Karpas-422 (cell line): ENCODE measurements around the gene CCDC34. TPM values are rescaled to one million over a fixed set of nuclear protein-coding genes. Genes with fewer than 3 reads are reported as not detected.
A peak's percentile ranks its signal among the peaks of the same experiment; 100 is the strongest.

ENCODE experiments used
- DNase-seq: peaks from one replicate; pipeline ENCODE4 v3.0.0-alpha.2; 2015
- H2AFZ ChIP-seq: fragments of 200-600 bp; sonication (generic); 2 replicates; pipeline ENCODE4 v1.6.1; 2014; ENCODE audit warnings: antibody characterized with exemption, low read length, mixed read lengths
- H3K27ac ChIP-seq: fragments of 200-600 bp; sonication (generic); 2 replicates; pipeline ENCODE4 v1.5.1; 2014; ENCODE audit warnings: mild to moderate bottlenecking, low read length, moderate library complexity
- H3K27me3 ChIP-seq: fragments of 200-600 bp; sonication (generic); 2 replicates; pipeline ENCODE4 v1.6.1; 2014; ENCODE audit warnings: low read length, mixed read lengths
- H3K36me3 ChIP-seq: fragments of 200-600 bp; sonication (generic); 2 replicates; pipeline ENCODE4 v1.6.1; 2014; ENCODE audit warnings: low read length, mixed read lengths; ENCODE audit not compliant: insufficient read depth
- H3K4me1 ChIP-seq: fragments of 200-600 bp; sonication (generic); 2 replicates; pipeline ENCODE4 v1.6.1; 2014; ENCODE audit warnings: mild to moderate bottlenecking, low read length, mixed read lengths
- H3K4me2 ChIP-seq: fragments of 200-600 bp; sonication (generic); 2 replicates; pipeline ENCODE4 v1.6.1; 2014; ENCODE audit warnings: low read length, low read depth, mild to moderate bottlenecking; ENCODE audit not compliant: poor library complexity, severe bottlenecking
- H3K4me3 ChIP-seq: fragments of 200-600 bp; sonication (generic); 2 replicates; pipeline ENCODE4 v1.5.1; 2014; ENCODE audit warnings: mild to moderate bottlenecking, antibody characterized with exemption, low read length, mixed read lengths
- H3K79me2 ChIP-seq: fragments of 200-600 bp; sonication (generic); 2 replicates; pipeline ENCODE4 v1.6.1; 2014; ENCODE audit warnings: mild to moderate bottlenecking, low read length, mixed read lengths
- H3K9ac ChIP-seq: fragments of 200-600 bp; sonication (generic); 2 replicates; pipeline ENCODE4 v1.6.0; 2014; ENCODE audit warnings: low read length
- H3K9me2 ChIP-seq: fragments of 200-600 bp; sonication (generic), shearing (Covaris generic); replicated peaks from 2 replicates; pipeline ENCODE4 v1.6.0; 2014; ENCODE audit warnings: mild to moderate bottlenecking, low read length, moderate library complexity; ENCODE audit not compliant: insufficient read depth
- H3K9me3 ChIP-seq: fragments of 300-700, 200-600 bp; sonication (generic); 2 replicates; pipeline ENCODE4 v1.6.1; 2014; ENCODE audit warnings: low read length, mixed read lengths
- H4K20me1 ChIP-seq: fragments of 200-600 bp; sonication (generic); 2 replicates; pipeline ENCODE4 v1.6.1; 2014; ENCODE audit warnings: mild to moderate bottlenecking, antibody characterized with exemption, low read length, low read depth; ENCODE audit not compliant: insufficient read depth
- total RNA-seq: library from RNA; depleted of rRNA; stranded (reverse); fragments of >200 nt; shearing (Covaris generic); gene quantifications from 2 replicates; pipeline ENCODE4 v1.2.3, GENCODE V29; 2014; ENCODE audit warnings: low replicate concordance

The CCDC34 gene
- total RNA-seq, 1 experiment from 2014 or later: 10.2 TPM

DNA sequence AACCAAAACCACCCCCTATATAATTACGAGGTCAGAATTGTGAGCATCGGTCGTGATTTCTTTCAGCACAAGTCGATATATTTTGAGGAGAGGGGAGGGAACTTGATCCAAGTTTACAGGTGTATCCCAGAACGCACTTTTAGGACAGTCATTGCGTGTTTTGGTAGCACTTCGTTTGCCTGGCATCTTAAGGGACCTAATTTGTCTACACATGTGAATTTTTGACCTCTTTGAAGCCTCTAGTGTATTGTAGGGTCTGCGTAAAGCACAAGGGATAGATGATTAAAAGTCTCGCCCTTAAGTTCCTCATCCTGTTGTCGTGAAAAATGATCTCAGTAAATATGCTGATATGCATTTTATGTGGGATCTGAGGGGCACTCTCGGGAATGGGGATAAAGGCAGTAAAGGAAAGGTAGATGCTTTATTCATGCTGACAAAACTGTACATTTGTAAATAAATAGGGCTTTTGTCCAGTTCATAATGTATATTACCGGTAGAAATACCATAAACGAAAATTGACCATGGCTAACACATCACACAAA, 632 bp upstream of the CCDC34 start:
- Histone ChIP-seq H3K9me3 (no peaks in the 10 kb centered on the region), H3K4me3 (peak overlapping the region; percentile 94), H4K20me1 (no peaks in the 10 kb centered on the region), H2AFZ (peak overlapping the region; percentile 99), H3K9me2 (no peaks in the 10 kb centered on the region), H3K79me2 (peaks cover 43% of the 10 kb centered on the region), H3K9ac (peak overlapping the region; percentile 93), H3K27me3 (no peaks in the 10 kb centered on the region), H3K4me1 (peaks cover 26% of the 10 kb centered on the region), H3K27ac (peak overlapping the region; percentile 38; the same call in 1 of the 2 replicates), H3K4me2 (peak overlapping the region; percentile 95), H3K36me3 (no peaks in the 10 kb centered on the region)
- no peak for DNase-seq

DNA sequence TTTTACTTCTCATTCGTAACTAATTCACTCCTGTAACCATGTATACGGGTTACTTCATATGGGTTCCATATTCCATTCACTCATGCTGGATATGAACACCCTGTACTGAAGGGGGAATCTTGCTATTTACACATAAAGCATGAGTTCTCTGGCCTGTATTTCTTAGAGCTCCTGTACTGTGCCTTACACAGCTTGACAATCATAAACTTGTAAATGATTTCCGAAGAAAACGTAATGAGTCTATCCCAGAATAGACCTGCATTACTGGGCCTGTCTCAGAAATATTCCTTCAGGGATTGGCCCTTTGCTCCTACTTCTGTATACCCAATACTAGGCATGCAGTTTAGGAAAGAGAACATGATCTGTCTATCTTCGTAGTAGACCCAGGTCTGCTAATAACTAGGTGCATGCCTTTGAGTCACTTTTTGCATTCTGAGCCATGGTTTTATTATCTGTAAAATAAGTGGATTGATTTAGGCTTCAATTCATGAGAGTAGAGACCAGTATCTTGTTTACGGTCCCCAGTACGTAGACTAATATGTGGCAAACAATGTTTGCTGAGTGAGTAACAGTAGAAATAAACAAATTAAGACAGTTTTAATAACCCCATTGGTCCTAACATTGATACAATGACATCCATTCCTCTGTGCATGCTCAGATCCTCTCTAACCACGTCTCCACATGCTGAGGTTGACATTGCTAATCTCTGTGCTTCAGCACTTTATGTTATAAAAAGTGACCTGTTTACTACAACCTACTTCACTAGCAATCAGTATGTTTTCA, 1.2 kb downstream of the CCDC34 start:
- H3K4me3 ChIP-seq: peak overlapping the region; percentile 94
- no peaks in the 10 kb centered on the region for H3K9me2 ChIP-seq
- peak overlapping the region; percentile 82 for H2AFZ ChIP-seq
- H3K27ac ChIP-seq: no peak overlapping the region
- no peak for DNase-seq
- no peaks in the 10 kb centered on the region for H3K9me3 ChIP-seq
- H3K36me3 ChIP-seq: no peaks in the 10 kb centered on the region
- H3K9ac ChIP-seq: peak overlapping the region; percentile 93
- peaks cover 30% of the 10 kb centered on the region for H3K4me1 ChIP-seq
- no peaks in the 10 kb centered on the region for H3K27me3 ChIP-seq
- H3K4me2 ChIP-seq: peak overlapping the region; percentile 95
- H4K20me1 ChIP-seq: no peaks in the 10 kb centered on the region
- H3K79me2 ChIP-seq: peaks cover 54% of the 10 kb centered on the region

DNA sequence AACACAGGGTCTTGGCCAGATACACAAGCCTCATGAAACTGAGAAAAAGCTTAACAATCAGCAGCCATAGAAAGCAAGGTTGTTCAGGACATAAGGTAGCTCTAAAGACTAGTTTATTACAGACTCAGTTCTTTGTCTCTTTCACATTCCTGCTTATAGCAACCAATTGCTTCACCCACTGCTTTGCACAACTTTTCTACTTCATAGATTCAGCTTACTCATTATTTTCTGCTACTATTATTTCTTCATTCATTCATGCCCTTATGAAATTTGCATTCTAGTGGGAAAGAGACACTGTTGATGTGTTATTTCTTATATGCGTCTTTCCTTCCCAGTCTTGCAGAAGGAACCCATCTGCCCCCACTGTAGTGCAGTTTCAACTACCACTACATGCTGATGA, 4.7 kb downstream of the CCDC34 start:
- no peaks in the 10 kb centered on the region for H3K9me2 ChIP-seq
- H3K4me2 ChIP-seq: no peak overlapping the region

DNA sequence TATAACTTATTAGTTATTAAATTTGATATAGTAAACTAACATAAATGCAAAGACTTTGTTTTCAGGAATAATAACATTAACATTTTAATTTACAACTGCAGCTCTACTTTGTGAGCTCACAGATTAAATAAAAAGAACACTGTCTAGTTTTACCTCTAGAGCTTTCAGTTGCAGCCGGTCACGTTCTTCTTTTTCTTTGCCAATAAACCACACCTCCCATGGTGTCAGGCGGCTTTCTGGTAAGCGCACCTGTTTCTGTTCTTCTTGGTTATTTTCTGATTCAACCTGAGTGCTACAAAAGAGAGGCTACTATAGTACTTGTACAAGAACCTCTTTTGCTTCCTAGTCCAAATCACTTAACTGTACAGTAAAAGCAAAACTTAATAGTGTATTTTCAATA, 5.8 kb downstream of the CCDC34 start:
- no peak overlapping the region for H3K4me3 ChIP-seq
- H3K27me3 ChIP-seq: no peaks in the 10 kb centered on the region
- no peak overlapping the region for H3K27ac ChIP-seq
- H3K4me1 ChIP-seq: peaks cover 21% of the 10 kb centered on the region
- H3K79me2 ChIP-seq: peaks cover 66% of the 10 kb centered on the region
- H3K9ac ChIP-seq: no peak overlapping the region
- no peaks in the 10 kb centered on the region for H3K9me2 ChIP-seq
- H3K36me3 ChIP-seq: 0 out of 2 replicates have a peak, but pooled peaks cover 4% of the 10 kb centered on the region
- H4K20me1 ChIP-seq: no peaks in the 10 kb centered on the region
- H3K4me2 ChIP-seq: no peak overlapping the region
- H3K9me3 ChIP-seq: no peaks in the 10 kb centered on the region
- H2AFZ ChIP-seq: no peak overlapping the region
- no peak for DNase-seq

More for the DNA sequence above, 4.7 kb downstream of the CCDC34 start:
- no peak overlapping the region for H3K27ac ChIP-seq
- DNase-seq: no peak
- no peak overlapping the region for H3K9ac ChIP-seq
- H3K27me3 ChIP-seq: no peaks in the 10 kb centered on the region
- no peaks in the 10 kb centered on the region for H3K9me3 ChIP-seq
- H3K36me3 ChIP-seq: no peaks in the 10 kb centered on the region
- no peak overlapping the region for H3K4me3 ChIP-seq
- peaks cover 67% of the 10 kb centered on the region for H3K79me2 ChIP-seq
- H4K20me1 ChIP-seq: no peaks in the 10 kb centered on the region
- H2AFZ ChIP-seq: no peak overlapping the region
- peaks cover 23% of the 10 kb centered on the region for H3K4me1 ChIP-seq

DNA sequence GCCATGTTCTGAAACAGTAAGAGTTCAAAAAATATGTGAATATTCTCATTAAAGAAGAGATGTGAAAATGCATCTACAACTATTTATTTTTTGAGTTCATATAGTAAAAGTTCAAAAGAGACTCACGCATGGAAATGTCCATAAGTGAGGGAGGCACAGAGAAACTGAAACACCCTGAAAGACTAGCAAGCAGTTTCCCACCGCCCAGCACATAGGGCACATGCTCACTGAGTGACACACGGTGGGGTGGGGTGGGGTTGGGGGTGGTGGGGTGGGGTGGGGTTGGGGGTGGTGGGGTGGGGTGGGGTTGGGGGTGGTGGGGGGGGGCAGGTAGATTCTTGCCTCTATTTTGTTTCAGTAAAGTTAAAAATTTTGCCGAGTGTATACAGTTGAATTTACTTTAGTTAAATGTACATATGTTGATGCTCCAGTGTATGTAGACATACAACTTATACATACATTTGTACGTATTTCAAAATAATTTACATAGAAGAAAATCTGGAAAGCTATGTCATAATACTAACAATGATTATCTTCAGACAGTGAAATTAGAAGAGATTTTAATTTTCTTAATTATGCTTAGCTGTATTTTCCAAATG, 6.3 kb downstream of the CCDC34 start:
- H2AFZ ChIP-seq: no peak overlapping the region
- no peak overlapping the region for H3K4me3 ChIP-seq
- H3K79me2 ChIP-seq: peaks cover 64% of the 10 kb centered on the region
- no peaks in the 10 kb centered on the region for H3K9me3 ChIP-seq
- H3K27me3 ChIP-seq: no peaks in the 10 kb centered on the region
- H3K4me2 ChIP-seq: no peak overlapping the region
- DNase-seq: no peak
- peaks cover 15% of the 10 kb centered on the region for H3K4me1 ChIP-seq
- no peak overlapping the region for H3K9ac ChIP-seq
- no peaks in the 10 kb centered on the region for H3K9me2 ChIP-seq
- no peak overlapping the region for H3K27ac ChIP-seq
- H4K20me1 ChIP-seq: no peaks in the 10 kb centered on the region
- H3K36me3 ChIP-seq: 0 out of 2 replicates have a peak, but pooled peaks cover 4% of the 10 kb centered on the region

DNA sequence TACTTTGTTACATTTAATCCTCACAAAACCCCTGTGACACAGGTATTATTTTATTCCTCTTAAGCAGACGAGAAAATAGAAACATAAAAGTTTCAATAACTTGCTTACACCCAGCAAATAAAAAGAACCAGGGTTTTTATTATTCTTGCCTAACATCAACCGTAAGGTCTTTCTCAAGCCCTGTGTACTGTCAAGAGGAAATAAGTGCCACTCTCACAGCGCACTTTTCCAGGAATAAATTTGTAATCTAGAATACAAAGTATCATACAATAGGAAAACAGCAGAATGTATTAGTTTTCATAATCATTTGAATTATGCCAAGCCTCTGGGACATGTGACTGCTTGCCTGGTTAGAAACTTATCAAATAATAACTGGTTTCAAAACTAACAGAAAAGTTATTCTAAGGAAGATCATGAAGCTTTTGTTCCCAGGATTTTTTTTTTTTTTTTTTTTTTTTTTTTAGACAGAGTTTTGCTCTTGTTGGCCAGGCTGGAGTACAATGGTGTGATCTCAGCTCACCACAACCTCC, 7.4 kb downstream of the CCDC34 start:
- Histone ChIP-seq H3K36me3 (0 out of 2 replicates have a peak, but pooled peaks cover 4% of the 10 kb centered on the region), H3K27me3 (no peaks in the 10 kb centered on the region), H3K27ac (no peak overlapping the region), H3K9me3 (no peaks in the 10 kb centered on the region), H3K4me2 (no peak overlapping the region), H4K20me1 (no peaks in the 10 kb centered on the region), H3K79me2 (peaks cover 62% of the 10 kb centered on the region), H2AFZ (no peak overlapping the region), H3K4me1 (peaks cover 7% of the 10 kb centered on the region; the same call in 1 of the 2 replicates), H3K9me2 (no peaks in the 10 kb centered on the region), H3K4me3 (no peak overlapping the region), H3K9ac (no peak overlapping the region)
- no peak for DNase-seq

DNA sequence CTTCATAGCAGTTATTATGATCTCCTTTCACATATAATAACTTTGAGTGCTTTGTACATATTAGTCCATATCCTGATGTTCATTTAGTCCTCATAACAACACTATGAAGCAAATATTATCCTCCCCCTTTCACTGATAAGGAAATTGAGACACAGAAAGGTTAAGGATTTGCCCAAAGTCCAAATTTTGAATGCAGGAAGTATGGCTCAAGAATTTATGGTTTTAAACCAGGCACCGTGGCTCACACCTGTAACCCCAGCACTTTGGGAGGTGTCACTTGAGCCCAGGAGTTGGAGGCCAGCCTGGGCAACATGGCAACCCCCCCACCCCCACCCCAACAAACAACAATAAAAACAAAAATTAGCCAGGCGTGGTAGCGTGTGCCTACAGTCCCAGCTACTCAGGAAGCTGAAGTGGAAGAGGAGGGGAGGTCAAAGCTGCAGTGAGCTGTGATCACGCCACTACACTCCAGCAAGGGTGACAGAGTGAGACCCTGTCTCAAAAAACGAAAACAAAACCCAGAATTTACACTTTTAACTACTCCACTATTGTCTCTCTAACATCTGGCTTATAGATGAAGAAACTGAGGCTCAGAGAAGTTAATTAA, 8.6 kb downstream of the CCDC34 start:
- Histone ChIP-seq H3K36me3 (peaks cover 10% of the 10 kb centered on the region; the same call in 1 of the 2 replicates), H3K4me3 (no peak overlapping the region), H3K9me3 (no peaks in the 10 kb centered on the region), H4K20me1 (no peaks in the 10 kb centered on the region), H3K79me2 (peaks cover 50% of the 10 kb centered on the region), H3K4me2 (no peak overlapping the region), H3K9ac (no peak overlapping the region), H3K9me2 (no peaks in the 10 kb centered on the region), H3K4me1 (peaks cover 7% of the 10 kb centered on the region; the same call in 1 of the 2 replicates), H3K27me3 (no peaks in the 10 kb centered on the region), H2AFZ (no peak overlapping the region), H3K27ac (no peak overlapping the region)
- DNase-seq: no peak
